Left hindlimb (tissue), 1 donor: ENCODE data around the gene SPATA3.

Source experiments
- DNase-seq: peaks from one replicate; pipeline ENCODE4 v3.0.0-alpha.2; 2018

SPATA3 gene

DNA sequence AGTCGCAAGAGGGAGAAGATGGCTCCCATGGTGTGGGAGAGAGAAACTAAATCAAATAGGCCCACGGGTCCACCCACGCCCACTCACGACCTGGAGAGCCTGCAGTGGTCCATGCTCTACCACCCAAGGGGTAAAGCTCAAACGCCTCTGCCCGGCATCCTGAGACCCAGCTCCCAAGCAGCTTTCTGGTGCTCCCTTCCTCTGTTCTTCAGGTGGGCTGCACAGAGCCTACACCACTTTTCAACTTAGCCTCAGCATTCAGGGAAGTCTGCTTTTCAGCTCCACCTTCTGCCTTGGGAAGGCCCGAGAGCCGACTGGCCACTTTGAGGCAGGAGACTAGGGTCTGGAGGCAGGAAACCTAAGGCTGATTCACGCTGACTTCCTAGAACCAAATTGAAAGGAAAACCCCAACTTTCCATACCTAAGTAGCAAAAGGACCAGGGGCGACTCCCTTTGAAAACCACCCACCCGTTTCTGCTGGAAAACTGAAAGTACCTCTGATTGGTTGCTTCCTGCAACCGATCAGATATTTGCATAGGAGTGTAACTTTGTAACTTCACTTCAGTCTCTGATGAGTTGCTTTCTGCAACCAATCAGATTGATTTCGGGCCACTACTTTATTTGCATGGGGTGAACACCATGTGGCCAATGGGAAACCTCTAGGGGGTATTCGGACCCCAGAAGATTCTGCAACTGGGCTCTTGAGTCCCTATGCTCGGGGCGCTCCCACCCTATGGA, 26.8 kb upstream of the SPATA3 start:
- DNase-seq, result no peak

DNA sequence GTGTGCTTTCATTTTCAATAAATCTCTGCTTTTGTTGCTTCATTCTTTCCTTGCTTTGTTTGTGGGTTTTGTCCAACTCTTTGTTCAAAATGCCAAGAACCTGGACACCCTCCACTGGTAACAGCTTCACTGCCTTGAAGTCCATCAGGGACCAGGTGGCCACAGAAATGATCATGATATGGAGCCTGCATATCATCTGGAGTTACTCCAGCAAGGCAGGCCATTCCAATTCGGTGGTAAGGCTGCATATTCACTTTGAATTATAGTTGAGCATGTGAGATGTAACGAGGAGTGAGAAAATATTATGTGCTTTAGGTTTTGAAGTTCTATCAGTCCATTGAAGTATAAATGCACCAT, 26.3 kb upstream of the SPATA3 start:
- no peak for DNase-seq

DNA sequence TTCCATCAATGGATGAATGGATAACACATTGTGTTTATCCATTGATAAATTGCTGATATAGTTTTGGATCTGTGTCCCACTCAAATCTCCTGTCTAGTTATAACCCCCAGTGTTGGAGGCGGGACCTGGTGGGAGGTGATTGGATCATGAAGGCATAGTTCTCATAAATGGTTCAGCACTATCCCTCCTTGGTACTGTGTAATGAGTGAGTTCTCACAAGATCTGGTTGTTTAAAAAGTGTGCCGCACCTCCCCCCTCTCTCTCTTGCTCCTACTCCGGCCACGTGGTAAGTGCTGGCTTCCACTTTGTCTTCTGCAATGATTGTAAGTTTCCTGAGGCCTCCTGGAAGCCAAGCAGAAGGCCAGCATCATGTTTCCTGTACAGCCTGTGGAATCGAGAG, 23.9 kb upstream of the SPATA3 start:
- DNase-seq, result no peak

DNA sequence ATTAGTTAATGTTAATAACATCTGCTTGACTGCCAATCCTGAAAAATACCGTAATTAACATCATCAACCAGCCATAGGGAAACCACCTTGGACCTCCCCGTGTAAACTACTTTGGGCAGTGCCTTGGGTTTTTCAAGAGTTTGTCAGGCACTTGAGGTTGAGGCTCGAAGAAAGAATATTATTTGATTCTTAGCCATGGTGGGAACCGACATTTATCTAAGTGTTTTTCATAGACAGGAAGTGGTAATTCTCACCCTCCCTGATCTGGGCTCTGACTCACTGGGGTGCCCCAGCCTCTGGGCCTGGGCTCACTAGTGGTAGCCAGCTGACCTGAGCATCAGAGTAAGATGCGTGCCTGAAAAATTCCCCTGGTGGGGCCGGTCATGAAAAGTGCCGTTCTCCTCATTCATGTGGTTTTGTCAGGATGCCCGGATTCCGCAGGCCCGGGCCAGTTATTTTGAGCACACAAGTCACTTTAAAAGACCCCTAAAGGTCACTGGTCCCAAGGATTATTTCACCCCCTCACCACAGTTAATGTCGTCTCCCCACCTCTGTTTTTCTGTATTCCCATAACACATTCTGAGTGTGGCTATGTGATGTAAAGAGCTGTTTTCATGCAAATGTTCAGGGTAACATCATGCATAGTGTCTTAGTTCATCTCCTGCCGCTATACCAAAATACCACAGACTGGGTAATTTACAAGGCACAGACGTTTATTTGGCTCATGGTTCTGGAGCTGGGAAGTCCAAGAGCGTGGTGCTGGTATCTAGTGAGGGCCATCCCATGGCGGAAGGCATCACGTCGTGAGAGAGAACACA, 21.6 kb upstream of the SPATA3 start:
- no peak for DNase-seq

DNA sequence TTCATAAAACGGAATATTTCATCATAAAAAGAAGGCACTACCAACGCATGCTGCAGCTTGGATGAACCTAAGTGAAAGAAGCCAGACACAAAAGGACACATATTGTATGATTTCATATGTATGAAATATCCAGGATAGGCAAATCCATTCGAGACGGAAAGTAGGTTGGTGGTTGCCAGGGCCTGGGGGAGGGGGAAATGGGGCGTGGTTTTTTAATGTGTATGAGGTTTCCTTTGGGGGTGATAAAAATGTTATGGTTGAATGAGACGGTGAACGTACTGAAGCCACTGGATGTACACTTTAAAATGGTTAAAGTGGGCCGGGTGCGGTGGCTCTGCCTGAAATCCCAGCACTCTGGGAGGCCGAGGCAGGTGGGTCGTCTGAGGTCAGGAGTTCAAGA, 20.0 kb upstream of the SPATA3 start:
- no peak for DNase-seq

DNA sequence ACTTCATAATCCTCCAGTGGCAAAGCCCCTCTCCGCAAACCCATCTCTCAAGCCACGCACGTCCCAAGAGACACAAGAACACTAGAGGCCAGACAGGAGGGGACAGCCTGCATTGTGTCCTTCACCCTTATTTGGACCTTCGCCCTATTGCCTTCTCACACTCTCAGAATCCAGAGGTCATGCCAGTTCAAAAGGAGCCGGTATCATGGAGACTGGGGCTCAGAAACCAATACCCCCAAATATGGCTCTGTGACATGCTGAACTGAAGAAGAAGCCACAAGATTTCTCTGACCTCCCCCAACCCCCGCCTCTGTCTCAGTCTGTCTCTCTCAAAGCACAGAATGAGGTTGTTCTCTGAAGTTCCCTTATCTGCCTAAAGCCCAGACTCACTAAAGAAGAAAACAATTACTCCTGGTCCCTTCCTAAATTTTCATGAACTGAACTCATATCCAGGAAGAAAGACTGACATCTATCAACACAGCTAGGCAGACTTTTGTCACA, 19.2 kb upstream of the SPATA3 start:
- no peak for DNase-seq

DNA sequence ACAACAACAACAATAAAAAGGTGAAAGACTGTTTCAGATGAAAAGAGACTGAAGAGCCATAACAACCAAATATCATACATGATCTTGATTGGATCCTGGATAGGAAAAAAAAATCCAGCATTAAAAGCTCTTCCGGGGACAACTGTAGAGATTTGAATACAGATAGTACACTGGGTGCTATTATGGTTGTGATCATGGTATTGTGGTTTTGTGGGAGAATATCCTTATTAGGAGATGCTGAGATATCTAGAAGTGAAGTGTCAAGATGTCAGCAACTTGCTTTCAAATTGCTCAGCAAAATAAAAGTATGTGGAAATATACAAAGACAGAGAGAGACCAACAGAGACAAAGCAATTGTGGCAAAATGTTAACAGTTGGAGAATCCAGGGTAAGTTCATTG, 15.5 kb upstream of the SPATA3 start:
- DNase-seq, result no peak

DNA sequence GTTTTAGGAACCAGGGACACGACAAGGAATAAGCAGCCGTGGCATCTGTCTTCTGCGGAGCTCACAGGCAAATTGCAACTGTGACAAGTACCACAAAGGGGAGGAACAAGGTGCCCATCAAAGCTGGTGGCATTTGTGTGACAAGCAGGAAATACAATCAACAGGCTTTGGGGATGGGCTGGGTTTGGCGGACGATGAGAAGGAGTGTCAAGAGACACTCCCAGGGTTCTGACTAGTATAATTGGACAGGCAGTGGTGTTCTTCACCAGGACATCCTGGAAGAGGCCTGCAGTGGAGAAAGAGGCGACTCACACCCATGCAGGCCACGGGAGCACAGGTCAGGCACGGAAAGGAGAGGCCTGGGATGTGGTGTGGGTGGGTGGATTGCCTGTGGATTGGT, 14.2 kb upstream of the SPATA3 start:
- DNase-seq, result no peak

DNA sequence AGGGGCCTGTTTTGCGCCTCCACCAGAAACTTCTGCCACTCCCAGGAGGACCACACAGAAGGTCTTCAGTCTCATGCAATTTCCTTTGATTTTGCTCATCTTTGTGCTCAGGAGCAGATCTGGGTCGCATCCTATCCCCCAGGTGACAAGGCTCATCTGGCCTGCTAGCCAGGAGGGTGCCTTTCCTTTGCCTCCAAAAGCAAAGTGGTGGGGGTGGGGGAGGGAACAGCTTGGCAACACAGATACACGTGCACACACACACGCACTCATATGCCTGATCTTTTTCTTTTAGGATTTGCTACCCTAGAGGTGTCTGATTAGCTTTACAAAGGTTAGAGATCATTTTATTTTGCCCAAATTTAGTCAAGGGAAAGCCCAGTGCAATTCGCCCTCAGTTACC, 13.8 kb upstream of the SPATA3 start:
- DNase-seq, result no peak

DNA sequence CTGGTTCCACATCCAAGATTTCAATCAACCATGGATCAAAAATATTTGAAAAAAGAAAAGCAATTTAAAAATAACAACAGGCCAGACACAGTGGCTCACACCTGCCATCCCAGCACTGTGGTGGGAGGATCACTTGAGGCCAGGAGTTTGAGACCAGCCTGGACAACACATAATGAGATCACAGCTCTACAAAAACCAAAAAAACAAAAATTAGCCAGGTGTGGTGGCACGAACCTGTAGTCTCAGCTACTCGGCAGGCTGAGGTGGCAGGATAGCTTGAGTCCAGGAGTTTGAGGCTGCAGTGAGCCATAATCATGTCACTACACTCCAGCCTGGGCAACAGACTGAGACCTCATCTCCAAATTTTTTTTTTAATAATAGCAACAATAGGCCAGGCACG, 13.4 kb upstream of the SPATA3 start:
- no peak for DNase-seq

DNA sequence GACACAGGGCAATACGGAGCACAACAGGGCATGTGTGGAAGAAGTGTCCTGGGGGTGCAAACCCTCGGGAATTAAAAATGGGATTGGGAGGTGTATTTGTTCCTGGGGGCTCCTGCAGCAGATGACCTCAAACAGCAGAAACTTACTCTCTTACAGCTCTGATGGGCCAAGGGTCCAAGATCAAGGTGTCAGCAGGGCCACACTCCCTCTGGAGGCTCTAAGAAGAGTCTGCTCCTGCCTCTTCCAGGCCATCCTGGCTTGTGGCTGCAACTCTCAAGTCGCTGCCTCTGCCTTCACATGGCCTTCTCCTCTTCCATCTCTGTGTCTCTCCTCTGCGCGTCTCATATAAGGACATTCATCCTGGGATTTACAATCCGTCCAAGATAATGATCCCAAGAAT, 12.4 kb upstream of the SPATA3 start:
- DNase-seq, result no peak

DNA sequence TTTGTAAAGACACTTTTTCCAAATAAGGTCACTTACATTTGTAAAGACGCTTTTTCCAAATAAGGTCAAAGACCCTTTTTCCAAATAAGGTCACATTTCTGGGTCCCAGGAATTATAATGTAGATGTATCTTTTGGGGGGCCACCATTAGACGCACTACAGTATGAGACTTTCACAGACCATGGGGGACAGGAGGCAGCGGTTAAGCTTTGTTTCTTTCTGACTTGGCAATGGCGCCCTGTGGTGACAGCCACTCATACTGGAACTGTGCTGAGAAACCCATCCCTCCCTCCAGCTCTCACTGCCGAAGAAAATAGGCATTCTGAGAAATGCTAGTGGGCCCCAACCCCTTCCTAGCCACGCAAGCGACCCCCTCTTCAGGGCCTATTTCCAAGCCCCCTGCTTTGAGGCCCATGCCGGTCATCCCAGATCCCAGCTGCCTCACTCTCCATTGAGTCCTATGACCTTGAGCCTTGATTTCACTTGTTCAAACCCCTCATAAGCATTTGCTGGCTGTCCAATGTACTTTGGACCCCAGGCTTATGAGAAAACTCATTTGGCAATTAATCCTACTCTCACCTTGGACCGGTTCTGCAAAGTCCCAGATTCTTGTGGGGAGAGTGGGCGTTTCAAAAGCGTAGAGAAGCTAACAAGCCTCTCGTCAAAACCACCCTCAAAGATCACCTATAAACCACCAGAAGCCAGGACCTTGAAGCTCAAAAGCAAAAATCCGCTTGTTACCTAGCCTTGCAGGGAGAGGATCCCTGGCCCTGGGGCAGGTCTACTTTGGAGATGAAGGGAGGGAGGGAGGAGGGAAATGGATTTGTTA, 11.3 kb upstream of the SPATA3 start:
- no peak for DNase-seq

DNA sequence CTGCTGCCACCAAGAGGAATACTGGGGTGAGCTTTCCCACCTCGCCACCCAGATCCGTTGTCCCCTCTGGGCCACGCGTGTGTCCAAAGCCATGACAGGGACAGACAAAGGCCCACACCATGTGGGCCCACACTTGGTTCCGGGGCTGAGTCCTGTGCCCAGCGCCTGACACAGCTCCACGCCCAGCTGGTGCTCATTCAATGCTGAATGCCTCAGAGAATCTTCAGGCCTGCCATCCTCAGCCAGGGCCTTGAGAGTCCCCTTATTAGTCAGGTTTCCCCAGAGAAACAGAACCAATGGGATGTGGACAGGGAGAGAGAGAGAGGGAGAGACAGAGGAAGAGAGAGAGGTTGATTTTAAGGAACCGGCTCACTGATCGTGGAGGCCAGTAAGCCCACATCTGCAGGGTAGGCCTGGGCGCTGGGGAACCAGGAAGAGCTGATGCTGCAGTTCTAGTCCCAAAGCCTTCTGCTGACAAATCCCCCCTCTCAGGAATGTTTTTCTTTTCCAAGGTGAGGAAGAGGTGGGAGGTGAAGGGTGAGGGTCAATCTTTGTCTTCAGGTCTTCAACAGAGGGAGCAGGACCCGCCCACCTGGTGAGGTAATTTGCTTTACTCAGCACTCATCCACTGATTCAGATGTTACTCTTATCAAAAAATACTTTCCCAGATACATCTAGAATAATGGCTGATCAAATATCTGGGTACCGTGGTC, 10.2 kb upstream of the SPATA3 start:
- DNase-seq, result no peak

DNA sequence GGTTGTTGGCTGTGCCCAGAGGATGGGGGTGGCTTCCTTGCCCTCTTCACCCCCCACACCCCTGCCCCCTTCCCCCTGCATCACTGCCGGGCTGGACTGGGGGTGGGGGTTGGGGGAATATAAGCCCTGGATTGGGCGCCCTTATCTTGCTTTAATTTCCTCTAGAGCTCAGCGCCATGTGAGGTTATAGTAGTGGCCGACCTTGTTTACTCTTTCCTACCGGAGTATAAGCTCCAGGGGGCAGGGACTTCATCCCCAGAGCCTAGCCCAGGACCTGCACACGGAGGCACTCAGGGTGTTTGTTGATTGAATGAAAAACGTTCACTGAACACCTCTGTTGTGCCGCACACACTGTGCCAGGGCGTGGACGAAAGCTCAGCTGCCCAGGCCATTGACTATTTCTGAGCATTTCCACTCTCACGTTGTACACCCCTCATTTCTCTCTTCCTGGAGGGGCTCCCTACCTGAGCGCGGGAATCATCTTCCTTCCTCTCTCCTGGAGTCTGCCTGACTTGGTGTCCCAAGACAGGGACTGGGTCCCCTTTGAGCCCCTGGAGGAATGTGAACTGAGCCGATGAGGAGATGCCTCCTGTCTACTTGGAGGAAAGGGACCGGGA, 9.3 kb upstream of the SPATA3 start:
- no peak for DNase-seq

DNA sequence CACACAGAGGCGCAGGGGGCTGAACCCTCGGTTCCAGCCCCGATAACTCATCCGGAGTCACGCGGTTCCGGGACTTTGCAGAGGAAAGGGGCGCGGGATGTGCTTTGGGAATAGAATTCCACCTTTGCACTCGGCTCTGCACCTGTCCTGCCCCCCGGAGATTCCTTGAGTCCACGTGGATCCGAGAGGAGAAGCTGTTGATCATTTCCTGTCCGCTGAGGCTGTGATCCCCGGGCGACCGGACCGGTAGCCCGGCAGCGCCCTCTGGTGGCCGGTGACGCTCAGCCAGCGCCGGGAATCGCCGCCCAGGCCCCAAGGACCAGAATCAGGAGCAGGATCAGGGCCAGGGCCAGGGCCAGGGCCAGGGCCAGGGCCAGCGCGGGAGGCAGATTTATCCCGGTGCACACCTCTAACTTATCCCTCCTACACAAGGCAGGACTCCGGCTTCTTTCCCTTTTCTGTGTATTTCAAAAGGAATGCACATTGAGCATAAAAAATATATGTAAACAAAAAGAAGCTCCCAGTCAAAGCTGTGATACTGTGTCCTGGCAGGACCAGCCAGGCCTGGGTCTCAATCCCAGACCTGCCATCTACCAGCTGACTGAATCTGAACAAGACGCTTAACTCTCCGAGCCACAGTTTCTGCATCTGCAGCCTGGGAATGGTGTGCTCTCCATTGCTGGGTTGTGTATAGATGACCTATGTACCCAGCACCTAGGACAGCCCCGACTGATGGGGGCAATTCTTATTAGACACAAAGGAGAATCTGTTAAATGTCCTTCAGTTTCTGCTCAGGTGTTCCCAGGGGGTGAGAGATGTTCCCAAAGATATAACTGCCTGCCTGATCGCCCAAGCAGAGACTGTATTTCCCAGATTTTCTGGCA, 8.5 kb upstream of the SPATA3 start:
- peak; percentile 82 for DNase-seq

DNA sequence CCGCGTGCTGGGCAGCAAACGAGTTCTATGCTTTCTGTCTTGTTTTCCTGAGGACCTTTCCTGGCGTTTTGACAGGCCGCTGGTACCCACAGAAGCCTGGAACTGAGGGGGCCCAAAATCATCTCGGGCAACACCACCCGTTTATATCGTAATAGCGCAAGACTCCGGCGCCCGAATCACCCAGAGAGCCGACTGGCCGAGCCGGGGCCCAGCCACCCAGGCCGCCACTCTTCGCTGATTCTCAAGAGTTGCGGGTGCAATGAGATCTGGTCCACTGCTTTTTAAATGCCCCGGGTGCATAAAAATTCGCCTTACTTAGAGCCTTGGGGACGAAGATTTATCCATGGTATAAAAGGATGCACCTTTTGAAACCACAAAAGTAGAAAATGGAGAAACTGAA, 6.2 kb upstream of the SPATA3 start:
- DNase-seq, result no peak

DNA sequence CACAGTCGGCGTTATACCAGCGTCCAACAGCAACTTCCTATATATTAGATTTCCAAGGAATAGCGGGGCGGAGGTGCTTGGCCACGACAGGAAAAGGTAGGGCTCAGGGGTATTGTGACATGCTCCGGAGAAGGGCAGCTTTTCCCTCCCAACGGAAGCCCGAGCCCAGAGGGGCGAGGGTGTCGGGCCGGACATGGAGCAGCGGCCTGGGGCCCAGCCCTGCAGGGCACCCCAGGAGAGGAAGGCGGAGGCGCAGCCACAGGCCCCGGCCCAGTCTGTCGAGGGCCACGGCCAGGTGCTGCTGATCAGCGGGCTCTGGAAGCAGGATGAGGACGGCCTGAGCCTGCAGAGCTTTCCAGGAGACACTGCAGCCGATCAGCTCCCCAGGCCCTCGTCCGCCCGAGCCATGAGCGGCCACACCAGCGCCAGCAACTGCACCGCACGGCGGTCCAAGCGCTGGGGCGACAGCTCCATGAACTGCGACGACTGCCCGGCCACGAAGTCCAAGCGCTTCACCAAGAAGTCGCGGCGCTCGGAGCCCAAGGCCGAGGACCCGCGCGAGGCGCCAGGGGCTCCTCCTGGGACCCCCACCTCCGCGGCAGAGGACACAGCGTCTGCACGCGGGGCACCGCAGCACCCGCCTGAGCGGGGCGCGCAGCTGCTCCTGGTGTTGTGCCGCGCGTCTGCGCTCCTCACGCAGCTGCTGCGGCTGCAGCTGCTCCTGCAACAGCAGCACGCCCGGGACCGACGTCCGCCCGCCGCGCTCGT, 5.6 kb upstream of the SPATA3 start:
- DNase-seq, result no peak

DNA sequence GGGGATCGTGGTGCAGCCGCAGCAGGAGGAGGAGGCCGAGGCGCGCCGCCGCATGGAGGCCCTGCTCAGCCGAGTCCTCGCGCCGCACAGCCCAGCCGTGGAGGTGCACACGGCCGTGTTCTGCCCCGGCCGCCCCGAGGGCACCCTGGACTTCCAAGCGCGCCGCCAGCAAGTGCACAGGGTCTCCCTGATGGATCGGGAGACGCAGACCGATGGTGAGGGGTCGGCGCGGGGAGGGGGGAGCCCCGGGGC, 5.1 kb upstream of the SPATA3 start:
- no peak for DNase-seq

DNA sequence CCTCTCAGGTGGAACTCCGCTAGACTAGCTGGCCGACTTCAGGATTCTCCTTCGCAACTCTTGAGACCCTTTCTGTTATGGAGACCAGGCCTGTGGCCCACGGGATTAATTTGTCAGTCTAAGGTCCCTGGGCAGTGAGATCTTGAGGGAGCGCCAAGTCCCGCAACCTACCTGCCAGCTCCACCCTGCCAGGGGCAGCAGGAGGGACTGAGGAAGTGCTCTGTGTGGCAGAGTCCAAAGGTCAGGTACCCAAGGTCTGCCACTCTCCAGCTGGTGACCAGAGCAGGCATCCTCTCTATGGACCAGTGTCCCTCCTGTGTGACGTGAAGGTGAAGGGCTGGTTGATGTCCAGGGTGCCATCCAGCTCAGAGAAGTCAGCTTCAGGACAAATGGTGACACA, 4.3 kb upstream of the SPATA3 start:
- DNase-seq, result no peak

DNA sequence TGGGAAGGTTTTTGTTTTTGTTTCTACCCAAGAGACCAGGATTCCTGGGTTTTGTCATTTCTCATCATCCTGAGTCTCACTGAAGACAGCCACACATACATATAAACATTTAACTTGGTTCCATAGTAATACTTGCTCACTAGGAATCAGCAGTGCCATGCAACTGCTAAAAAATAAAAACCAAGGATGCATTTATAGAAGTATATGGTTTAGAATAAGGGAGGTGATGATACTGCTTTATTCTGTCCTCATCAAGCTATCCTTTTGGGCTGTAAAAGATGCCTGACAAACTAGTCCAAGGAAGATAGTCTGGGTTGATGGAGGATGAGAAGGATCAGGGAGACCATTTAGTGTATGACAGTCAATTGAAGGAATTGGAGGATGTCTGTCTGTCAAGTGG, 740 bp downstream of the SPATA3 start:
- no peak for DNase-seq

DNA sequence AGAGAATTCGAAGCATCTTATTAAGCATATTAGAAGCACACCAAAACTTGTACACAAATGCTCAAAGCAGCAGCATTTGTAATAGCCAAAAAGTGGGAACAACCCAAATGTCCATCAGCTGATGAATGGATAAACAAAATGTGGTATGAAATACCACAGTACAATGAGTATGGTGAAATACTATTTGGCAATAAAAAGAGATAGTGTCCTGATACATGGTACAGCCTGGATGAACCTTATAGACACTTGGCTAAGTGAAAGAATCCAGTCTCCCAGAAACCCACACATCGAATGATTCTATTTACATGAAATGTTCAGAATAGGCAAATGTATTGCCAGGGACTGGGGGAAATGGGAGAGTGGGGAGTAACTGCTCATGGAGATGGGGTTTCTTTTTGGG, 3.0 kb downstream of the SPATA3 start:
- no peak for DNase-seq
